ENCODE data around the gene CD82. TPM values are rescaled to one million over a fixed set of nuclear protein-coding genes. Genes with fewer than 3 reads are reported as not detected.

The CD82 gene
- total and polyA plus RNA-seq, 2 donors (not counting 1 experiment from before 2014, with no cell fraction given): 192 to 438 TPM

DNA sequence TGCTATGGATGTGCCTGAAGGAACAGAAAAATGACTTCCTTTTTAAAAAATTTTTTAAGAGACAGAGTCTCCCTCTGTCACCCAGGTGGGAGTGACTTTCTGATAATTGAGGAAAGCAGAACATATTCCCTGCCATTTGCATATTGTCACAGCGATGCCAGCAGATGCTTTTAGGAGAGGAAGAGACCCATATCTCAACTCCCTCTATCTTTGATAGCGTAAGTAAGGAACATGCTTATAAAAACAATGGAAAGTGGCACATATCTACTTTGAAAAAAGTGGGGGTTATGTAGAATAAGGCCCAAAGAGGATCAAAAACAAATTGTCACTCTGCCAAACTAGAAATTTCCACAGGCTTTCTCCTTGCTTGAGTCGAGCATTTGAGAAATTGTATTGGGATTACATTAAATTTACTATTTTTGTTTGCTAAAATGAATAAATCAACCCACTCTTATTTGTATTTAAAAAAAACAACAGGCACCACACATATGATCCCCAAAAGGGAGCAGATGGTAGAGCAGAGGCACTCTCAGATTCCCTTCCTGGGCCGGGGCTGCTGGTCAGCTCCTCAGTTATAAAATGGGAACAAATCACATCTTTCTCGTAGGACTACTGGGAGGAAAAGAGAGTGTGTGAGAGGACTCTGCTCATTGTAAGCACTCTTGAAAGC lies 92.5 kb downstream of the CD82 start:
- H3K27me3 Mint-ChIP-seq: peaks cover 14% of the 10 kb centered on the region
- Histone ChIP-seq H3K4me2 (replicated peaks; ENCODE audit: low read depth, low read length, poor library complexity, severe bottlenecking) (no peak overlapping the region), H3K27me3 (replicated peaks in 1 of 4; ENCODE audit: control extremely low read depth in 1 of 4, control insufficient read depth in 3 of 4, insufficient read depth in 4 of 4, low read length in 3 of 4) (peaks cover 0 to 6% (median 0%) of the 10 kb centered on the region in 4 experiments), H4K20me1 (ENCODE audit: control insufficient read depth, insufficient read depth, low read length, poor library complexity, severe bottlenecking) (no peaks in the 10 kb centered on the region), H3K9me3 (ENCODE audit: control extremely low read depth in 1 of 3, control insufficient read depth in 2 of 3, insufficient read depth in 1 of 3, low read length in 2 of 3) (peaks cover 0 to 11% (median 0%) of the 10 kb centered on the region in 3 donors), H3K4me1 (ENCODE audit: control insufficient read depth in 2 of 2, insufficient read depth in 2 of 2, low read length in 2 of 2) (no peaks in the 10 kb centered on the region), H3K9ac (ENCODE audit: low read length) (no peak overlapping the region), H2AFZ (ENCODE audit: insufficient read depth, low read depth, low read length, poor library complexity, severe bottlenecking) (no peak overlapping the region), H3K36me3 (replicated peaks in 1 of 2; ENCODE audit: control extremely low read depth in 1 of 2, control insufficient read depth in 1 of 2, extremely low read depth in 1 of 2, insufficient read depth in 2 of 2, low read length in 1 of 2) (no peaks in the 10 kb centered on the region), H3K27ac (ENCODE audit: low read length in 2 of 2) (no peak overlapping the region), H3K4me3 (ENCODE audit: control extremely low read depth in 1 of 5, extremely low read depth in 1 of 5, insufficient read depth in 1 of 5, low read depth in 2 of 5, low read length in 4 of 5) (no peak overlapping the region), H3K79me2 (ENCODE audit: control insufficient read depth, insufficient read depth, low read length) (no peaks in the 10 kb centered on the region)
- no peak for TF ChIP-seq EZH2 (IDR thresholded peaks at IDR 0.05; ENCODE audit: borderline replicate concordance, insufficient read depth, low read depth, low read length, poor library complexity, severe bottlenecking)
- TF ChIP-seq, protein P1, sequence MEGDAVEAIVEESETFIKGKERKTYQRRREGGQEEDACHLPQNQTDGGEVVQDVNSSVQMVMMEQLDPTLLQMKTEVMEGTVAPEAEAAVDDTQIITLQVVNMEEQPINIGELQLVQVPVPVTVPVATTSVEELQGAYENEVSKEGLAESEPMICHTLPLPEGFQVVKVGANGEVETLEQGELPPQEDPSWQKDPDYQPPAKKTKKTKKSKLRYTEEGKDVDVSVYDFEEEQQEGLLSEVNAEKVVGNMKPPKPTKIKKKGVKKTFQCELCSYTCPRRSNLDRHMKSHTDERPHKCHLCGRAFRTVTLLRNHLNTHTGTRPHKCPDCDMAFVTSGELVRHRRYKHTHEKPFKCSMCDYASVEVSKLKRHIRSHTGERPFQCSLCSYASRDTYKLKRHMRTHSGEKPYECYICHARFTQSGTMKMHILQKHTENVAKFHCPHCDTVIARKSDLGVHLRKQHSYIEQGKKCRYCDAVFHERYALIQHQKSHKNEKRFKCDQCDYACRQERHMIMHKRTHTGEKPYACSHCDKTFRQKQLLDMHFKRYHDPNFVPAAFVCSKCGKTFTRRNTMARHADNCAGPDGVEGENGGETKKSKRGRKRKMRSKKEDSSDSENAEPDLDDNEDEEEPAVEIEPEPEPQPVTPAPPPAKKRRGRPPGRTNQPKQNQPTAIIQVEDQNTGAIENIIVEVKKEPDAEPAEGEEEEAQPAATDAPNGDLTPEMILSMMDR (IDR thresholded peaks at IDR 0.05): no peak
- no peaks in the 10 kb centered on the region for H3K9me3 Mint-ChIP-seq (ENCODE audit: insufficient read depth)
- CTCF ChIA-PET: no interaction called here
- 94% methylated on average over 2 of the region's 5 CpGs for WGBS (ENCODE audit: insufficient coverage)
- DNase-seq (no peak), ATAC-seq (ENCODE audit: low read depth) (no peak)
- no peak overlapping the region for H3K4me3 Mint-ChIP-seq
- H3K4me1 Mint-ChIP-seq: no peaks in the 10 kb centered on the region
- POLR2A ChIA-PET: no interaction called here
- no peak overlapping the region for H3K27ac Mint-ChIP-seq
- intact Hi-C loops (cut with micrococcal nuclease): no loop called here

DNA sequence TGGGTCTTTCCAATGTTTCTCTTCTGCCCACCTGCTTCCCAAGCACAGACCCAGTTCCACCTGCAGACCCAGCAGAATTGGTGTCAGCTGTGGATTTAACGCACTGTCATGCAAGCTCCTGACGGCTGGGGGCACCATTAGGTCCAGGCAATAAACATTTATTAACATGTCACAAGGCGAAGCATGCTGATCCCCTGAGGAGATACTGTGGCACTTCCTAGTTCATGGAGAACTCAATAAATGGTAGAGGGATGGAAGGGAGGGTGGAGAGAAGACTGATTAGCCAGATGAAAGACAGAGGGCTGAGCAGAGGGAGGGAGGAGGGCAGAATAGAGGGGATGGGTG lies 93.0 kb downstream of the CD82 start:
- Mint-ChIP-seq H3K27ac (no peak overlapping the region), H3K27me3 (peaks cover 14% of the 10 kb centered on the region)

More for the DNA sequence above, 93.0 kb downstream of the CD82 start:
- ChIA-PET CTCF (no interaction called here), POLR2A (no interaction called here)
- Histone ChIP-seq H3K9me3 (ENCODE audit: control extremely low read depth in 1 of 3, control insufficient read depth in 2 of 3, insufficient read depth in 1 of 3, low read length in 2 of 3) (peaks cover 0 to 11% (median 0%) of the 10 kb centered on the region in 3 donors), H3K27ac (ENCODE audit: low read length in 2 of 2) (no peak overlapping the region), H3K79me2 (ENCODE audit: control insufficient read depth, insufficient read depth, low read length) (no peaks in the 10 kb centered on the region), H3K9ac (ENCODE audit: low read length) (no peak overlapping the region), H3K36me3 (replicated peaks in 1 of 2; ENCODE audit: control extremely low read depth in 1 of 2, control insufficient read depth in 1 of 2, extremely low read depth in 1 of 2, insufficient read depth in 2 of 2, low read length in 1 of 2) (no peaks in the 10 kb centered on the region), H3K4me2 (replicated peaks; ENCODE audit: low read depth, low read length, poor library complexity, severe bottlenecking) (no peak overlapping the region), H2AFZ (ENCODE audit: insufficient read depth, low read depth, low read length, poor library complexity, severe bottlenecking) (no peak overlapping the region), H4K20me1 (ENCODE audit: control insufficient read depth, insufficient read depth, low read length, poor library complexity, severe bottlenecking) (no peaks in the 10 kb centered on the region), H3K27me3 (replicated peaks in 1 of 4; ENCODE audit: control extremely low read depth in 1 of 4, control insufficient read depth in 3 of 4, insufficient read depth in 4 of 4, low read length in 3 of 4) (peaks cover 0 to 5% (median 0%) of the 10 kb centered on the region in 4 experiments), H3K4me3 (ENCODE audit: control extremely low read depth in 1 of 5, extremely low read depth in 1 of 5, insufficient read depth in 1 of 5, low read depth in 2 of 5, low read length in 4 of 5) (no peak overlapping the region), H3K4me1 (ENCODE audit: control insufficient read depth in 2 of 2, insufficient read depth in 2 of 2, low read length in 2 of 2) (no peaks in the 10 kb centered on the region)
- intact Hi-C loops (cut with micrococcal nuclease): no loop called here
- WGBS (ENCODE audit: insufficient coverage): 87% methylated on average over 2 of the region's 3 CpGs
- TF ChIP-seq EZH2 (IDR thresholded peaks at IDR 0.05; ENCODE audit: borderline replicate concordance, insufficient read depth, low read depth, low read length, poor library complexity, severe bottlenecking): no peak
- H3K4me3 Mint-ChIP-seq: no peak overlapping the region
- no peaks in the 10 kb centered on the region for H3K9me3 Mint-ChIP-seq (ENCODE audit: insufficient read depth)
- DNase-seq (no peak), ATAC-seq (ENCODE audit: low read depth) (no peak)
- H3K4me1 Mint-ChIP-seq: no peaks in the 10 kb centered on the region
